Activated effector memory CD4-positive, alpha-beta T cell treated with Interleukin-2 at 50 U/mL for 16 hours (primary cell): ENCODE measurements around the gene ZYG11A.

Experiments used
- DNase-seq: peaks from one replicate; pipeline ENCODE4 v3.0.0-alpha.2; 2020

ZYG11A gene

DNA sequence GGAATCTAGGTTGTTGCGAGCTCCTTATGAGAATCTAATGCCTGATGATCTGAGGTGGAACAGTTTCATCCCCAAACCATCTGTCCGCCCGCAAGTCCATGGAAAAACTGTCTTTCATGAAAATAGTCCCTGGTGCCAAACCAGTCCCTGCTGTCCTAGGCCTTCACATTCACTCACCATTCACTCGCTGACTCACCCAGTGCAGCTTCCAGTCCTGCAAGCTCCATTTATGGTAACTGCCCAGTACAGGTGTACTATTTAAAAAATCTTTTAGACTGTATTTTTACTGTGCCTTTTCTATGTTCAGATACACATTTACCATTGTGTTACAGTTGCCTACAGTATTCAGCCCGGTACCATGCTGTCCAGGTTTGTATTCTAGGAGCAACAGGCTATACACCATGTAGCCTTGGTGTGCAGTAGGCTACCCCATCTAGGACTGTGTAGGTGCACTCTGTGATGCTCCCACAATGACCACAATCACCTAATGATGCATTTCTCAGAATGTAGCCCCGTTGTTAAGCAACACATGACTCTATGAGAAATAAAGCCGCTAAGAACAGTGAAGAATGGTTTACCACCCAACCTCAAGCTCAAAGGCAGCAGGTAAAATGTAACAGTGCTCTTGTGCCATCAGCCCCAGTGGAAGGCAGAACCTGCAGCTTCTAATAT, 76.6 kb downstream of the ZYG11A start:
- no peak for DNase-seq

DNA sequence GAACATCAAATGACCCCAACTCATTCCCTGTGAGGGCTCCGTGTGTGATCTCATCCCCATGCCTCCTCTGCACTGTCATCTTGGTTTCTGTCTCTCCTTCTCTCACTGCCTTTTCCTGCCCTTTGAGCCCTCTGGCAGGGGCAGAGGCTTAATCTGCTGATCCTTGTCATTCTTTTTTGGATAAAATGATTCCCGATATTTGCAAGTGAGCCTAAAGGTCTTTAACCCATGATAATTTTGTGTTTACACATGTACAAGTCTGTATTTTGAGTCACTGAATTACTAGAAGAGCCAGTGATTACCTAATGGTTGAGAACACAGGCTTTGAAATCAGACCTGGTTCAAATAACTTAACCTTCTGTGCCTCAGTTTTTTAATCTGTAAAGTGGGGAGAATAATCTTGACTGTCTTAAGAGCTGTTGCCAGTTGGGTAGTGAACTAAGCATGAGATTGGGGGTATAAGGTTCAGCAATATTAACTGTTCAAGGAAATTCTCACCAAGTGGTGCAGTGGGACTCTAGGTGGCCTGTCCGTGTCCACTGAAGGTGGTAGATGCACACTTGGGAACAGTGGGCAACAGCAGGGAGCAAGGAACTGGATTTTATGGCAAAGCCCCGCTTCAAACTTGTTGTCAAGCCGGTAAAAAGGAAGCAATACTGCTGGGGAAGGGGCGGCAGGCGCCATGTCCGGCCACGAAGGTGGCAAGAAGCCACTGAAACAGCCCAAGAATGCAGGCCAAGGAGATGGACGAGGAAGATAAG, 77.3 kb downstream of the ZYG11A start:
- no peak for DNase-seq

DNA sequence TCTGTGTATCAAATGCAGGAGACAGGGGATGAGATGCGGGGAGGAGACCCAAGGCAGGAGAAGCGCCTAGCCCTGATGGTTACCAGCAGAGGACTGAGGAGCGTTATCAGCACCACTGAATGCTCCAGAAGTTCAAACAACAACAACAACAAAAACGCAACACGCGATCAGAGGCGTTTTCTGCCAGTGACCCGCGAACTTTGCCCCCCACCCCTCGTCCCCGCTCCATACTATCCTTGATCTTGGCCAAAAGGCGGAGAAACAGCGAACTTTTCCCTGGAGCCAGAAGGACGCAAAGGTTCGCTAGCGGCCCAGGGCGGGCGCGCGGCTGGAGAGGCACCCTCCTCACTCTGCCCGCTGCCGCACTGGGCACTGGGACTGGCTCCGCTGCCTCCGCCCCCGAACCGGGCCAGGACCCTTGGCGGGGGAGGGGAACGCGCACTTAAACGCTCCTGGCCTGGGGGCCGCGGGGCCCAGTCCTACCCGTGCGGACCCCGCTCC, 78.3 kb downstream of the ZYG11A start:
- DNase-seq, result no peak

DNA sequence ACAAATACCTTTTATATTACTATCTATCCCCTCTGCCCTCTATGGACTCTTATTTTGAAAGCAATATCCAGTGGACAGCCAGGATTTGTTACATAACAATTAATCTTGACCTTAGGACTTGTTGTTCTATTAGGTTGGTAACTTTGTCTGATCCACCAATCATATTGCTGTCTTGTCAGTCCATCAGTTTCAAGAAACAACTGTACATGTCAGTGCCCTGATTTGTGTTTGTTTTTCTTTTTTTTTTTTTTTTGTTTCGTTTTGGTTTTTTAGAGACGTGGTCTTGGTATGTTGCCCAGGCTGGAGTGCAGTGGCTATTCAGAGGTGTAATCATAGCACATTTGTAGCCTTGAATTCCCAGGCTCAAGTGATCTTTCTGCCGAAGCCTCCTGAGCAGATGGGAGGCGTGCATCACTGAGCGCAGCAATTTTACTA, 83.0 kb downstream of the ZYG11A start:
- DNase-seq, result no peak

DNA sequence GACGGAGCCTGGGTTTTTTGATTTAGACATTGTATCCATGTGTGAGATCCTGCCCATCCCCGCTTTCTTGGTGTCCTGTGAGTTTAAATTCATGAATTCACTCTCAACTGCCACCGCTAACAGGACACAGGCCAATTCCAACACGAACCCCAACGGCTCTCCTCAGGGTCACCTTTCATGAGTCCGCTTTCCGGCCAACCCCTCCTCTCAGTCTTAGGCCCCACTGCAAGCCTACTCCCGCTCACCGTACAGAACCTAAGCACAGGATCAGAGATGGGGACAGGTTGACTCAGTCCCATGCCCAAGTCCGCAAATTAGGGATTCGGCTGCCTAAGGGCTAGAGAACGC, 84.3 kb downstream of the ZYG11A start:
- DNase-seq, result no peak

DNA sequence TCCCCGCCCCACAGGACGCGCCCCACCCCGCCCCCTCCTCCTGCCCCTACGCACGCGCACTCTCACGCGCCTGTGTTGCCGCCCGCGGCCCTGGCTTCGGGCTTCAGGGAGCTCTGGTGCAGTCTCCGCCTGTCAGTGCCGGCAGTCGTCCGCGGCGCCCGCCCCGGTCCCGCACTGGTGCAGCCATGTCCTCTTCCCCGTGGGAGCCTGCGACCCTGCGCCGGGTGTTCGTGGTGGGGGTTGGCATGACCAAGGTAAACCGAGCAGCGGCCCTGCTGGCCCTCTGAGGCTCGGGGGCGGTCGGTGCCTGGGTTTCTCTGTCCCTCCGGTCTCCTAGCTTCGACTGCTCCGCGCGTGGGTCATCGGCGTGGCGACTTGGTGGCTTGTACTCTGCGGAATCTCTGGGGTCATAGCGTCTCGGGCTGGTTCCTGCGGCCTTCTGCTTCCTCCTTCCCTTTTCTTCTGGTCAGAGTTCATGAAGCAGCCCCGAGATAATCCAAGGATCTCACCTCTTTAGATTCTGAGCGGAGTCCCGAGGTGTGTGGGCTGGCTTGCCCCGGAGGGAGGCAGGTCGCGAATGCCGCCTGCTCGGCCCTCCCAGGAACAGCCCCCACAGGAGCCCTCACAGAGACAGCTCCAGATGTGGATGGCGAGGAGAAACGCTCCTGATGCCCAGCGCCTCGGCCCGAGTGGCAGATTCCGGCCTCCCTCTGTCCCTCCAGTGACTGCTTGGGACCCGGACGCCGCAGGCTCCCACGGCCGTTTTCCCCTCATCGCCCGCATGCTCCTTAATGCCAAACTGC, 84.9 kb downstream of the ZYG11A start, which contains the start of gene SCP2:
SCP2 (plus strand) TSS at position 65 of the 803 bp plus-strand sequence; CDS start at position 186, 121 bp downstream.
- DNase-seq, result peak; percentile 69

DNA sequence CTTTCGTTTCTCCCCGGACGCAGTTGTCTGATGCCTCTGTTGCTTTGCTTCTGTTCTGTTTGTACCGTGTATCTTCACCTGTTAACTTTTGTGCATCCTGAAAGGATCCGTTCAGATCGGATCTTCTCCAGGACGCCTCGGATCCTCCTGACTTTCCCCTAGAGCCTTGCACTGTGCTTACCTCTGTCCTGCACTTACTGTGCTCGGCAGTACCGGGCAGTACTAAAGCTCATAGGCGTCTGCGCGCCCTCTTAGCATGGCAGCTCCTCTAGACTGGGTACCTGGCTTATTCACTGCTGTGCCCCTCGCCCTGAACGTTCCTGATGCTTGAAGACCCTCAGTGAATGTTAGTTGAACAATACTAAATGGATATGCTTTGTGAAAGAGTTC, 85.5 kb downstream of the ZYG11A start:
- no peak for DNase-seq

DNA sequence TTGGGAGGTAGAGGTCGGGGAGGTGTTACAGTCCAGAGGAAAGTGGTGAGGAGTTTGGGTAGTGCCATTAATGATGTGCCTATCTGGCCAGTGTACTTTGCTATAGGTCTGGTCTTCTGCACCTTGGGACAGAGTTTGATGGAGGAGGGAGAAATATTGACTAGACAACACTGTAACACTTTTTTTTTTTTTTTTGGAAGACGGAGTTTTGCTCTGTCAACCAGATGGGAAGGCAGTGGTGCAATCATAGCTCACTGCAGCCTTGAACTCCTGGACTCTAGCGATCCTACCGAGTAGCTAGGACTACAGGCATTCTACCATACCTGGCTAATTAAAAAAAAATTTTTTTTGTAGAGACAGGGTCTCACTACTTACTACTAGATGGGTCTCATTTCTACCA, 86.5 kb downstream of the ZYG11A start:
- DNase-seq, result no peak

DNA sequence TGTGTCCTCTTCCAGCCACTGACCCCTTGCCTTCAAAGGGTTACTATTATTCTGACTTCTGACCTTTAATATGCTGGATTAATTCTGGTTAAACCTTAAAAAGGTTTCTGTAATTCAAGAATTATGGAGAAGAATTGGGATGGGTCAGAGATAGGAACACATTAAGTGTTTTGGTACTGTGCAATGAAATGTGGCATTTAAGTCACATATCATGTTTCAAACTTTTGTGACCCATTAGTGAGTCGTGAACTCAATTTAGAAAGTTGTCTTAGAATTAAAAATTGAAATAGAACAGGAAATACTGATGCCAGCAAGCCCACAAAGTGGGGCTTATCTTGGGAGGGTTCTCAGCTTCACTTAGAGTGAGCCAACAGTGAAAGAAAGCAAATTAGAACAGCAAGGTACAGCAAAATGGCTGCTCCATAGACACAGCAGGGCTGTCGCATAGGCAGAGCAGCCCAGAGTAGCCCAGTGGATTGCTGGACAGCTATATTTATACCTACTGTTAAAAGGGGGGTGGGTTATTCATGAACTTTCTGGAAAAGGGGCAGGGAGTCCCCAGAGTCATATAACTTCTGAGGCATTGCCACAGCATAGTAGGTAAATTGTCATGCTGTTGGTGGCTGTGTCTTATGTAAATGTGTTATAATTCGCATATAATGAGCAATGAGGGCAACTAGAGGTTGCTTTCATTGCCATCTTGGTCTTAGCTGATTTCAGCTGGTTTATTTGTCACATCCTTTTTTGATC, 95.0 kb downstream of the ZYG11A start:
- DNase-seq, result no peak

DNA sequence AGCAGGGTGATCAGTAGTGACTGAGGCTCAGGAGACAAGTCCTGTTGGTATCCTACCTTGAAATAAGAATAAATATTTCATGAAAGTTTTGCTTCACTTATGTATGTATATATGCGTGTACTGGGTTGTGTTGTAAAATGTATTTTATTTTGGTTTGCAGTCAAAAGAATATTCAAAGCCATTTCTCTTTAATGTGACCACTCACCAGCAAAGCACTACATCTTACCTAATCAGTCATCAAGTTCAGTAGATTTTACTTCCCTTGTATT, 95.6 kb downstream of the ZYG11A start:
- DNase-seq, result no peak

DNA sequence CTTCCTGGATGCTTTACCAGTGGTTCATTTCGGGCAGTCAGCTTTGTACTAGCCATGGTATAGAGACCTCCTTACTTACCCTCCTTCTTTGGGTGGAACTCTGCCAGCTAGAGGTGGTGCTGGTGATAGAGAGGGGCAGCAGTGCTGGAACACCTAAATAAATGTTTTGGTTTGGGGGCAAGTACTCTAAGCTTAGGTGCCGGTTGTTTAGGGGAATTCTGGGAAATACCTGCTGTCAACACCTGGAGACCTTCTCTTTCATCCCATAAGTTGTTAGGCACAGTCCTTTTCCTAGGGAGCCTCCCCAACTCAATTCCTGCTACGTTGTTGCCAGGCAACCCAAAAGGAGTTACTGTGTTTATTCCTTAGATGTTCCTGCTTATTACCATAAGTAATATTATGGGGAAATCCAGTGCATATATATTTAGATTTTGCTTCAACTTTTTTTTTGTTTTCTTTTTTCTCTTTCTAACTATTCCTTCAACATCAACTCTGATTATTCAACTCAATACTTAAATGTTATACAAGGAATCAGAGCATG, 101.4 kb downstream of the ZYG11A start:
- no peak for DNase-seq

DNA sequence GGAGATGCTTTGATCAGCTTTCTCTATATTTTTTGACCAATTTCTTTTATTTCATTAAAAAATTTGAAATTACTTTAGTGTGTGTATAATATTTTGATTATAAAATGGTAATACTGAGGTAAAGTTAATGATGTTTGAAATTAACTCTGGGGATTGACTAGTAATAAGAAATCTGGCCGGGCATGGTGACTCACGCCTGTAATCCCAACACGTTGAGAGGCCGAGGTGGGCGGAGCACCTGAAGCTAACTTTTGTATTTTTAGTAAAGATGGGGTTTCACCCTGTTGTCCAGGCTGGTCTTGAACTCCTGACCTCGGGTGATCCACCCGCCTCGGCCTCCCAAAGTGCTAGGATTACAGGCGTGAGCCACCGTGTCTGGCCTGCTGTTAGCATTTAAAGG, 102.0 kb downstream of the ZYG11A start:
- DNase-seq, result no peak
